Upper lobe of left lung (tissue), 6 donors: ENCODE results near the gene GNG13. TPM values are rescaled to one million over a fixed set of nuclear protein-coding genes. Genes with fewer than 3 reads are reported as not detected.
A peak's percentile ranks its signal among the peaks of the same experiment; 100 is the strongest.

Experiments used
- ATAC-seq, 2 donors: fragments of 200-7000 bp; cut with Tn5 transposase; one replicate each; pipeline ENCODE4 v1.9.1; 2022; ENCODE audit warnings: mild to moderate bottlenecking in 2 of 2, moderate library complexity in 2 of 2; ENCODE audit not compliant: low FRiP score in 2 of 2
- DNase-seq, 2 donors: peaks; one replicate each; pipeline ENCODE4 v3.0.0-alpha.2; 2019 to 2020
- H3K27ac ChIP-seq, 4 donors: fragments of 200-600 bp; sonication (generic); one replicate each; pipeline ENCODE4 v1.5.1; 2016 to 2019
- H3K27me3 ChIP-seq, 4 donors: fragments of 200-600 bp; sonication (generic); one replicate each; pipeline ENCODE4 v1.5.1; 2017 to 2019
- H3K36me3 ChIP-seq, 4 donors: fragments of 200-600 bp; sonication (generic); one replicate each; pipeline ENCODE4 v1.5.1; 2016 to 2019
- H3K4me1 ChIP-seq, 4 donors: fragments of 200-600 bp; sonication (generic); one replicate each; pipeline ENCODE4 v1.5.1; 2018 to 2019
- H3K4me3 ChIP-seq, 4 donors: fragments of 200-600 bp; sonication (generic); one replicate each; pipeline ENCODE4 v1.5.1; 2017 to 2019; ENCODE audit warnings: mild to moderate bottlenecking in 2 of 4, moderate library complexity in 1 of 4
- H3K9me3 ChIP-seq, 4 donors: fragments of 200-600 bp; sonication (generic); one replicate each; pipeline ENCODE4 v1.5.1; 2018 to 2019
- EP300 ChIP-seq, 4 donors: sonication (generic); formaldehyde crosslinking; IDR thresholded peaks; one replicate each; pipeline ENCODE4 v1.5.1; 2017; ENCODE audit warnings: antibody characterized with exemption in 4 of 4, control low read depth in 2 of 4
- POLR2A ChIP-seq, 4 donors: fragments of 450-650 bp; IDR thresholded peaks; one replicate each; pipeline ENCODE4 v1.5.1; 2016 to 2017; ENCODE audit warnings: antibody characterized with exemption in 4 of 4, mild to moderate bottlenecking in 2 of 4
- POLR2AphosphoS5 ChIP-seq, 2 donors: sonication (generic); formaldehyde crosslinking; IDR thresholded peaks; one replicate each; pipeline ENCODE4 v1.5.1; 2017; ENCODE audit warnings: antibody characterized with exemption in 2 of 2
- WGBS, 2 donors: methylation state at CpG; one replicate each; pipeline ENCODE4 v1.1.5; 2017 to 2018; 5-methylcytosine and 5-hydroxymethylcytosine counted together
- total RNA-seq, 6 donors: library from RNA; depleted of rRNA in 4 of 6; stranded (reverse); fragments of >200 nt in 4 of 6; gene quantifications; one replicate each; pipeline versions ENCODE4 v1.1.0 to v1.2.1, GENCODE V29; 2016 to 2021
- TF ChIP-seq, protein P1 (sequence below), 6 experiments: fragments of 450-650 bp in 4 of 6; fragments of 200-600 bp in 2 of 6; sonication (generic) in 2 of 6; IDR thresholded peaks; one replicate each; pipeline ENCODE4 v1.5.1; 2016 to 2019; ENCODE audit warnings: antibody characterized with exemption in 6 of 6
- donor health status: DM: no; HTN: no; CAD: no; lungs with moderate emphysema.
- donor health status: DM: no; HTN: yes; CAD: no; lungs with severe emphysema.

Gene GNG13
- total RNA-seq, 6 donors from 2014 or later: not detected

DNA sequence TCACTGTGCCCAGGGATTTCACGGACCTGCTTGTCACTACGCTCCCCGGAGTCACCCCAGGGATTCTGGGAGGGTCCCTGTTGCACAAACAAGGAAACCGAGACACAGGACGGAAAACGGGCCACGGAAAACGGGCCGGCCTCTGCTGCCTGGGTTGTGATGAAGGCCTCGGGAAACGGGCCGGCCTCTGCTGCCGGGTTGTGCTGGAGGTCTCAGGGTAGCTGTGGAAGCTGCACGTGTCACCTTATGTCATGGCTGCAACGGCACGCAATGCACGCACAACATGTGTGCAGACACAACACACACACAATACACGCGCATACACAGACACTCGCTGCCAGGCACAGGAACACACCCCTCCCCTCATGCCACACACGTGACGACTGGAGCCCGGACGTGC is 27.0 kb upstream of the GNG13 start:
- no peaks in the 10 kb centered on the region for H3K9me3 ChIP-seq
- H3K27me3 ChIP-seq: peaks cover 0 to 8% (median 0%) of the 10 kb centered on the region in 4 donors
- H3K27ac ChIP-seq: no peak overlapping the region
- TF ChIP-seq POLR2AphosphoS5 (IDR thresholded peaks at IDR 0.05): no peak
- no peak for TF ChIP-seq POLR2A (IDR thresholded peaks at IDR 0.05)
- H3K36me3 ChIP-seq: no peaks in the 10 kb centered on the region
- H3K4me1 ChIP-seq: peaks cover 7 to 26% (median 14%) of the 10 kb centered on the region in 4 donors
- ATAC-seq (no peak), DNase-seq (peak in 1 of 2 donors; percentile 54)
- 80 to 95% methylated on average over 12 to 24 of the region's 24 CpGs for WGBS, 2 donors
- H3K4me3 ChIP-seq: no peak overlapping the region

DNA sequence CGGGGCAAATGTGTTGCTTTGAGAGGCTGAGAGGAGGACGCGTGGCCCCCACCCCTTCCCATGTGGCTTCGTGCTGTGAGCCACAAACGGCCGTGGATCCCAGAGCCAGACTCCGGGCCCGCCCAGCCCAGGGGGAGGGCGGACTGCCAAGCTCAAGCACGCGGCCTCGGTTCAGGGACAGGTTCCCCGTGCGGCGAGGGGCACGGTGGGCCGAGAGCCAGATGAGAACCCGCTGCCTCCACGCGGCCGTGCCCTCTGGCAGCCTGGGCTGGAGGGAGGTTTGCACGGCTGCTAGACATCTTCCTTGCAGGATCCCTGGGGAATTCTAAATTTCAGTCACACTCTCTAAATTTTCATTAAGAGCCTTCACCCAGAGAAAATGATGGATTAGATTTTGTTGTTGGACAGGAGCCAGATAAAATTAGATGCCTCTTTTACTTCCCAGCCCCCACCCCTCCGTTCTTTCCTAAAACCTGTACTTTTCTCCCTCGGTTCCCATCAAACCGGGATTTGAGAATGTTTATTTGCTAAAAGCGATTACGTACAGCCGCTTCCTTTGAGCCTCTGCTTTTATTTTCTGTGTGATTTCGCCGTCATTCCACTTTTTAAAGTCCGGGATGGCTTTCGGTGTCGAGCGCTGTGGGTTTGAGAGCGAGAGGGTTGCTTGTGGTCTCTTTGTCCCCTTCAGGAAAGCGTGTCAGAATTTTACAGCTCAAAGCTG is 25.0 kb upstream of the GNG13 start:
- ATAC-seq (peak in 1 of 2 donors; percentile 53), DNase-seq (peak in 1 of 2 donors; percentile 85)
- H3K27me3 ChIP-seq: peaks cover 0 to 8% (median 0%) of the 10 kb centered on the region in 4 donors
- peak overlapping the region in 1 of 4 donors; percentile 21 for H3K4me3 ChIP-seq
- no peak overlapping the region for H3K27ac ChIP-seq
- TF ChIP-seq POLR2AphosphoS5 (IDR thresholded peaks at IDR 0.05) (no peak), EP300 (IDR thresholded peaks at IDR 0.05) (no peak), POLR2A (IDR thresholded peaks at IDR 0.05) (no peak)
- TF ChIP-seq, protein P1, sequence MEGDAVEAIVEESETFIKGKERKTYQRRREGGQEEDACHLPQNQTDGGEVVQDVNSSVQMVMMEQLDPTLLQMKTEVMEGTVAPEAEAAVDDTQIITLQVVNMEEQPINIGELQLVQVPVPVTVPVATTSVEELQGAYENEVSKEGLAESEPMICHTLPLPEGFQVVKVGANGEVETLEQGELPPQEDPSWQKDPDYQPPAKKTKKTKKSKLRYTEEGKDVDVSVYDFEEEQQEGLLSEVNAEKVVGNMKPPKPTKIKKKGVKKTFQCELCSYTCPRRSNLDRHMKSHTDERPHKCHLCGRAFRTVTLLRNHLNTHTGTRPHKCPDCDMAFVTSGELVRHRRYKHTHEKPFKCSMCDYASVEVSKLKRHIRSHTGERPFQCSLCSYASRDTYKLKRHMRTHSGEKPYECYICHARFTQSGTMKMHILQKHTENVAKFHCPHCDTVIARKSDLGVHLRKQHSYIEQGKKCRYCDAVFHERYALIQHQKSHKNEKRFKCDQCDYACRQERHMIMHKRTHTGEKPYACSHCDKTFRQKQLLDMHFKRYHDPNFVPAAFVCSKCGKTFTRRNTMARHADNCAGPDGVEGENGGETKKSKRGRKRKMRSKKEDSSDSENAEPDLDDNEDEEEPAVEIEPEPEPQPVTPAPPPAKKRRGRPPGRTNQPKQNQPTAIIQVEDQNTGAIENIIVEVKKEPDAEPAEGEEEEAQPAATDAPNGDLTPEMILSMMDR (IDR thresholded peaks at IDR 0.05): no peak
- 28 to 48% methylated on average over 16 to 36 of the region's 36 CpGs for WGBS, 2 donors
- H3K4me1 ChIP-seq: peaks cover 4 to 10% (median 8%) of the 10 kb centered on the region in 4 donors
- no peaks in the 10 kb centered on the region for H3K9me3 ChIP-seq
- H3K36me3 ChIP-seq: no peaks in the 10 kb centered on the region

DNA sequence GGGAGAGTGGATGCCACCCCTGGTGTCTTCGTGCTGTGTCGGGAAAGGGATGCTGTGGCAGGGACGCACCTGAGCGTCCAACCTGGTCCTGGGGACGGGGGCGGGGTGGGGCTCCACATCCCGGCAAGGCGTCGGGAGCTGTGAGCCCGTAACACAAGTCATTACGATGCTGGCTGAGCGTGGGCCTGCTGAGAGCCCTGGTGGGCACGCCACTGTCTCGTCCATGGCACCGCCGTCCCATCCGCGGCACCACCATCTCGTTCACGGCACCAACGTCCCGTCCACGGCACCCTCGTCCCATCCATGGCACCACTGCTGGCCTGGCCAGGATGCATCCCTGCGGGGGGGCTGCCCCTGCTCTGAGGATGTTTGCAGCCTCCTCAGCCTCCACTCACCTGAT is 24.1 kb upstream of the GNG13 start:
- H3K27ac ChIP-seq: no peak overlapping the region
- H3K36me3 ChIP-seq: no peaks in the 10 kb centered on the region
- peaks cover 0 to 8% (median 0%) of the 10 kb centered on the region in 4 donors for H3K27me3 ChIP-seq
- ATAC-seq (no peak), DNase-seq (peak in 1 of 2 donors; percentile 63)
- peaks cover 4 to 10% (median 8%) of the 10 kb centered on the region in 4 donors for H3K4me1 ChIP-seq
- TF ChIP-seq POLR2A (IDR thresholded peaks at IDR 0.05): no peak
- no peak for TF ChIP-seq POLR2AphosphoS5 (IDR thresholded peaks at IDR 0.05)
- TF ChIP-seq, protein P1 (IDR thresholded peaks at IDR 0.05): no peak
- TF ChIP-seq EP300 (IDR thresholded peaks at IDR 0.05): no peak
- H3K4me3 ChIP-seq: no peak overlapping the region
- no peaks in the 10 kb centered on the region for H3K9me3 ChIP-seq
- 91 to 94% methylated on average over 22 to 25 of the region's 25 CpGs for WGBS, 2 donors

DNA sequence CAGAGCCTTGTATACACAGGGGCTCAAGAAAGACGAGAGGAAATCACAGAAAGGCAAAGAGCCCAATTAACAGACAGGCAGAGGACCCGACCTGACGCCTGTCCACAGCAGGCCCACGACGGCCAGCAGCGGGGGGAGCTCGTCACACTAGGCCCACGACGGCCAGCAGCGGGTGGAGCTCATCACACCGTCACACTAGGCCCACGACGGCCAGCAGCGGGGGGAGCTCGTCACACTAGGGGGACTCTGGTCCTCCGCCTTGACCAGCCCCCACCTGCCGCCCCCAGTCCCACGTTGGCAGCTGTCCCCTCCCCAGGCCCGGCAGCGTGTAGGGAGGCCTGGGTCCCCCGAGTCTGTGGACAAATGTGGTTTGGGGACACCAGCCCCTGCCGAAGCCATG is 23.7 kb upstream of the GNG13 start:
- TF ChIP-seq POLR2AphosphoS5 (IDR thresholded peaks at IDR 0.05) (no peak), EP300 (IDR thresholded peaks at IDR 0.05) (no peak), POLR2A (IDR thresholded peaks at IDR 0.05) (no peak)
- TF ChIP-seq, protein P1 (IDR thresholded peaks at IDR 0.05): no peak
- WGBS, 2 donors: 90 to 94% methylated on average over 9 to 22 of the region's 22 CpGs
- H3K4me3 ChIP-seq: no peak overlapping the region
- H3K27ac ChIP-seq: no peak overlapping the region
- H3K27me3 ChIP-seq: peaks cover 0 to 8% (median 0%) of the 10 kb centered on the region in 4 donors
- DNase-seq (peak in 1 of 2 donors; percentile 86), ATAC-seq (peak in 1 of 2 donors; percentile 33)
- H3K36me3 ChIP-seq: no peaks in the 10 kb centered on the region
- H3K4me1 ChIP-seq: peaks cover 4 to 10% (median 8%) of the 10 kb centered on the region in 4 donors
- H3K9me3 ChIP-seq: no peaks in the 10 kb centered on the region

DNA sequence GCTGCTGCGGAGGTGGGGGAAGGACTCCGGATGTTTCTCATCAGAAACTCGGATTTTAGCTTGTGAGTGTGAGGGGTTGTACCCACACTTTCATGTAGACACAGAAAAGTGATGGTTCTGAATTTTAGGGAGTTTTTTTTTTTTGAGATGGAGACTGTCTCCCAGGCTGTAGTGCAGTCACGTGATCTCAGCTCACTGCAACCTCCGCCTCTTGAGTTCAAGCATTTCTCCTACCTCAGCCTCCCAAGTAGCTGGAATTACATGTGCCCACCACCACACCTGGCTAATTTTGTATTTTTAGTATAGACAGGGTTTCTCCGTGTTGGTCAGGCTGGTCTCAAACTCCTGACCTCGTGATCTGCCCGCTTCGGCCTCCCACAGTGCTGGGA is 22.4 kb upstream of the GNG13 start:
- TF ChIP-seq EP300 (IDR thresholded peaks at IDR 0.05) (no peak), POLR2A (IDR thresholded peaks at IDR 0.05) (no peak), POLR2AphosphoS5 (IDR thresholded peaks at IDR 0.05) (no peak)
- TF ChIP-seq, protein P1 (IDR thresholded peaks at IDR 0.05): no peak
- Histone ChIP-seq H3K4me3 (no peak overlapping the region), H3K9me3 (no peaks in the 10 kb centered on the region), H3K27ac (no peak overlapping the region), H3K4me1 (peaks cover 4 to 10% (median 8%) of the 10 kb centered on the region in 4 donors), H3K27me3 (peaks cover 0 to 13% (median 0%) of the 10 kb centered on the region in 4 donors), H3K36me3 (no peaks in the 10 kb centered on the region)
- WGBS, 2 donors: 91 to 95% methylated on average over 9 of the region's 9 CpGs
- no peak for DNase-seq
- ATAC-seq: no peak
